IPS-18a (cell line): Measurements from ENCODE around the gene GSN.

Source experiments
- H3K27ac ChIP-seq: one replicate; pipeline ENCODE4 v1.5.1; 2013; ENCODE audit warnings: low read length
- H3K27me3 ChIP-seq: one replicate; pipeline ENCODE4 v1.6.1; 2013; ENCODE audit warnings: mild to moderate bottlenecking, low read length; ENCODE audit not compliant: control insufficient read depth, insufficient read depth
- H3K36me3 ChIP-seq: one replicate; pipeline ENCODE4 v1.6.1; 2013; ENCODE audit warnings: low read depth, low read length; ENCODE audit not compliant: control insufficient read depth
- H3K4me1 ChIP-seq: one replicate; pipeline ENCODE4 v1.6.1; 2013; ENCODE audit warnings: low read depth, low read length; ENCODE audit not compliant: control insufficient read depth
- H3K4me3 ChIP-seq: one replicate; pipeline ENCODE4 v1.5.1; 2013; ENCODE audit warnings: low read length
- H3K9ac ChIP-seq: one replicate; pipeline ENCODE4 v1.6.1; 2013; ENCODE audit warnings: mild to moderate bottlenecking, low read length, moderate library complexity
- H3K9me3 ChIP-seq: one replicate; pipeline ENCODE4 v1.6.1; 2013; ENCODE audit warnings: low read depth, low read length; ENCODE audit not compliant: control insufficient read depth

Gene GSN

DNA sequence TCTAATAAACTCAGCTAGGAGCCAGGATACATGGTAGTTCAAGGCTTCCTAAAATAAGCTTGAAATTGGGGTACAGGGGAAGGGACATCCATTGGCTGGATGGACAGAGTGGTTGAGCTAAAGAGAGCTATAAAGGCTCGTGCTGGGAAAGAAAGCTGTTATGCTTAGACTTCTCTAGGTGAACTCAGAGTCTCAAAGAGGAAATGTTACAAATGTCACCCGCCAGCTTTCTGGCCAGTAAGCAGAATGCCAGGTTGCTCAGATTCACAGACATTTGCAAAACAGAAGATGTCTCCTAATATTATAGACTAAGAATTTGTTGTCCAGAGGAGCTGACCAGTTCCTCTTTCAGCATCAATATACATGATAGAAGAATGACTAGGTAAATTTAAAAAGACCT lies 71.5 kb downstream of the GSN start:
- H3K9ac ChIP-seq = no peak overlapping the region
- H3K4me1 ChIP-seq = no peaks in the 10 kb centered on the region
- no peaks in the 10 kb centered on the region for H3K36me3 ChIP-seq
- no peak overlapping the region for H3K4me3 ChIP-seq
- no peak overlapping the region for H3K27ac ChIP-seq
- H3K9me3 ChIP-seq = no peaks in the 10 kb centered on the region
- H3K27me3 ChIP-seq = no peaks in the 10 kb centered on the region

DNA sequence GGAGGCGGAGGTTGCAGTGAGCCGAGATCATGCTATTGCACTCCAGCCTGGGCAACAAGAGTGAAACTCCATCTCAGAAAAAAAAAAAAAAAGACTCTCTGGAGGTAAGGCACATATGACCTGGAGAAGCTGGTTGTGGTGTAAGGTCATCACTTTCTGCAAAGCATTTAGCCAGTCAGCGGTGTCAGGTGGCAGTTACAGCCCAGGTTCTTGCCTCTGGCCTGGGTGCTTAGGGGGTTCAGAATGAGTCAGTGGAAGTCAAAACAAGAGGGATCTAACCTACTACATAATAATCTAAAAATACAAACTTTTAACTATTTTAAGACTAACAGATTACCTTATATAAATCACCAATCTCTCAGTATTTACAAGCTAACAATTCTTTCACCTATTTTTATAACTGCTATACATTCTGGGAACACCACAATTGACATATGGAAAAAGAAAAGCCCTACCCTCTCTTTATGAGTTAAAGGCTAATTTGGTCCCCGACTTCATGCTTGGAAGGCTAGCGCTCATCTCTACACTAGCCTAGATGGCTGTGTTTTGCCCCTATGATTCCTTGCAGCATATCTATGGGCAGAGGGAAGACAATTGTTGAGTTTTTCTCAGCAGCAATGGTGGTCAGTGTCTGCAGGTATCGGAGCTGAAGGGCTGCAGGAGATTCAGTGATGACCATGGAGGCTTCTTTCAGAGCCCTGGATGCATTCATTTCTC lies 72.9 kb downstream of the GSN start:
- Histone ChIP-seq H3K9me3 (no peaks in the 10 kb centered on the region), H3K36me3 (no peaks in the 10 kb centered on the region), H3K27ac (no peak overlapping the region), H3K4me1 (no peaks in the 10 kb centered on the region), H3K27me3 (no peaks in the 10 kb centered on the region), H3K4me3 (no peak overlapping the region), H3K9ac (no peak overlapping the region)

DNA sequence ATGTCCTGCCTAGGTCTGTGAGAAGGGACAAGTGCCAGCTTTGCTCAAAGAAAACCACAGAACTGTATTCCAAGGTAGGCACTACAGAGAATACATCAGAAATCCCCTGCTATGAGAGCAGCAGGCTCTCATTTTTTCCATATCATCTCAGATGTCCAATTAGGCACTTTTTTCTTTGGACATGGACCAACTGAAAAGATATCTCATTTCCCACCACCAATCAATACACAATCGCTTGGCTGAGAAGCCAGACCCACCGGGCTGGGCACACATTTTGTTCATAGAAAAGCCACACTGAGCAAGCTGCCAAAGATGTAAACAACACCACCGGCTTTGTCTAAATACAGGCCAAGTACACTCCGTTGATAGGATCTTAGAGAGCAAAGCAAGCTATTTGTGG lies 76.2 kb downstream of the GSN start:
- Histone ChIP-seq H3K4me1 (no peaks in the 10 kb centered on the region), H3K9me3 (no peaks in the 10 kb centered on the region), H3K27ac (no peak overlapping the region), H3K36me3 (peaks cover 3% of the 10 kb centered on the region), H3K9ac (no peak overlapping the region), H3K27me3 (no peaks in the 10 kb centered on the region), H3K4me3 (no peak overlapping the region)

DNA sequence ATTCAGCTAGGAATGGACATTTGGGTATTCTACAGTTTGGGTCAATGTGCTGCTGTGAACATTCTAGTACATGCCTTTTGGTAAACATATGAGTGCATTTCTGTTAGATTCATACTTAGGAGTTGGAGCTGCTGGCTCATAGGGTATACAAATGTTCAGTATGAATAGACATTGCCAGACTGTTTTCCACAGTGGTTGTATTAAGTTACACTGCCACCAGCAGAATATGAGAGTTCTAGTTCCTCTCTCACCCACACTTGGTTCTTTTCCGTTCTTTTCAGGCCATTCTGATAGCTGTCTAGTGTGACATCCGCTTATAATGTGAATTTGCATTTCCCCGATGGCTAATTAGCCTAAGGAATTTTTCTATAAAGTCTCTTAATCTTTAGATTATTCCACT lies 77.1 kb downstream of the GSN start:
- H3K4me1 ChIP-seq = no peaks in the 10 kb centered on the region
- no peak overlapping the region for H3K27ac ChIP-seq
- no peak overlapping the region for H3K9ac ChIP-seq
- H3K4me3 ChIP-seq = no peak overlapping the region
- H3K27me3 ChIP-seq = no peaks in the 10 kb centered on the region
- peaks cover 3% of the 10 kb centered on the region for H3K36me3 ChIP-seq
- H3K9me3 ChIP-seq = no peaks in the 10 kb centered on the region

DNA sequence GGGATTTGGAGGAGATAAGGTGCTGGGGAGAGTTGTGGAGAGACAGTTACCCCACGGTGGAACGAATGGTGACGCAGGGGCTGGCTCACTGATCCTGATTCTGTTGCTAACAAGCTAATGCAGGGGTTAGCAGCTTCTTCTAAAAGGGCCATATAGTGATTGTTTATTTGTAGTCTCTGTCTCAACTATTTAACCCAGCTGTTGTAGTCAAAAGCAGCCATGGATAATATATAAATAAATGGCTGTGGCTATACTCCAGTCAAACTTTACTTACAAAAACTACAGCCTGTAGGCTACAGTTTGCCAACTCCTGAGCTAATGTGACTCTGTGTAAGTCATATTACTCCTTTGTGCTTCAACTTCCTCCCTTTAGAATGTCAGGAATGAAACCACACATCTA lies 80.3 kb downstream of the GSN start:
- H3K36me3 ChIP-seq = peaks cover 5% of the 10 kb centered on the region

DNA sequence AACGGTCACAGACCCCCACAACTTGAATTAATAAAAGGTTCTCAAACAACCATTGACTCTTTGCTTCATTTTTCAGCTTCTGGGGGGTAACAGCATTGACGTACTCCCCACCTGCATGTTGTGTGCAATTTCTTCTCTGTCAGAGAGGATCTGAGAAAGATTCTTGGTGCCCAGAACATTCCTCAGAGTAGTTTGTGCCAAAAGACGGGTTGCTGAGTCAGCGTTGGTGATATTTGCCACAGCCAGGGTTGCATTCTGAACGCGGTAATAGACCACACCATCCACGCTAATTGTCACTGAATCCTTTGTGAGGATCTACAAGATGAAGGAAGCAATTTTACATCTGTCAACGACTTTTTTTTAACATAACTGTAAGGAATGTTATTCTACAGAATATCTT lies 81.0 kb downstream of the GSN start:
- peaks cover 5% of the 10 kb centered on the region for H3K4me1 ChIP-seq
- no peaks in the 10 kb centered on the region for H3K27me3 ChIP-seq
- peaks cover 8% of the 10 kb centered on the region for H3K36me3 ChIP-seq
- H3K4me3 ChIP-seq = no peak overlapping the region
- no peak overlapping the region for H3K27ac ChIP-seq
- no peaks in the 10 kb centered on the region for H3K9me3 ChIP-seq
- no peak overlapping the region for H3K9ac ChIP-seq

More for the DNA sequence above, 80.3 kb downstream of the GSN start:
- no peak overlapping the region for H3K4me3 ChIP-seq
- no peaks in the 10 kb centered on the region for H3K27me3 ChIP-seq
- no peaks in the 10 kb centered on the region for H3K9me3 ChIP-seq
- no peak overlapping the region for H3K27ac ChIP-seq
- H3K4me1 ChIP-seq = no peaks in the 10 kb centered on the region
- no peak overlapping the region for H3K9ac ChIP-seq

DNA sequence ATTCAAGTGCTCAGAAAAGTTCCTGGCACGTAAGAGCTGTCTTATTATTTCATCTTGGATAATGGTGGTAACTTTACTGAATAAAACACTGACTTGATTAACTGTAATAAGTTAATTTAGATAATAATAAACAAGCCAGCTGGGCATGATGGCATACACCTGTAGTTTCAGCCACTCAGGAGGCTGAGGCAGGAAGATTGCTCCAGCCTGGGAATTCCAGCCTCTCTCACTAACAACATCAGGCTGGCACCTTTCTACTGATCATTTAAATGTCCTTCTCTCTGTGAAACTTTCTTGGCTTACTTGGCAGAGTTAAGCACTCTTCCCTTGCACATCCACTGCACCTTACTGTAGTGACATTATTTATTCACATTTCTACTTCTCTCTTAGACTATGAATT lies 82.1 kb downstream of the GSN start:
- peaks cover 9% of the 10 kb centered on the region for H3K36me3 ChIP-seq
- no peak overlapping the region for H3K27ac ChIP-seq

DNA sequence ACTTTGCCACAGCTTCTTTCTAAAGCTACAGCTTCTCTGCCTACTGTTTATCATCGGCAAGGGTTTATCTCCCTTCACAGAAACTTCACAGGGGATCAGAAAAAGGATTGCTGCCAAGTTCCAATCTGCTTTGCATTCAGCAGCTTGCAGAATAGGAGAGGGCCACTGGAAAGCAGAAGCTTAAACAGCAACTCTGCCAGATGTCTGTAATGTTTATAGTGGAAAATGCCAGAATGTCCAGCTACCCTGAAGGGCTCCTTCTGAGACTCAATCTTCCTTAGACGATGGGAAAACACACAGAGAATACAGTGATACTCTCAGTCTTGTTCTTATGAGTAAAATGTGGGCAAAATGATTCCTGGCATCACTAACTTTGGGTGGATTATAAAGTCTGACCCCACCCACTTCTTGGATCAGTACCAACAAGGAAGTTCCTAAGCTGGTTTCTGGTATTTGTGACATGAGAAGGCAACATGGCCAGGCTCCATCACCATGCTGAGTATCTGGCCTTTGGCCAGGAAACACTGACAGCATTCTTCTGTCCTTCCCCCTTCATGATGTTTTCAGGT lies 83.1 kb downstream of the GSN start:
- H3K9ac ChIP-seq = no peak overlapping the region
- no peak overlapping the region for H3K27ac ChIP-seq
- no peak overlapping the region for H3K4me3 ChIP-seq
- peaks cover 9% of the 10 kb centered on the region for H3K36me3 ChIP-seq
- H3K4me1 ChIP-seq = peaks cover 7% of the 10 kb centered on the region
- H3K27me3 ChIP-seq = no peaks in the 10 kb centered on the region
- no peaks in the 10 kb centered on the region for H3K9me3 ChIP-seq

More for the DNA sequence above, 82.1 kb downstream of the GSN start:
- Histone ChIP-seq H3K27me3 (no peaks in the 10 kb centered on the region), H3K4me1 (peaks cover 7% of the 10 kb centered on the region), H3K9ac (no peak overlapping the region), H3K4me3 (no peak overlapping the region), H3K9me3 (no peaks in the 10 kb centered on the region)

DNA sequence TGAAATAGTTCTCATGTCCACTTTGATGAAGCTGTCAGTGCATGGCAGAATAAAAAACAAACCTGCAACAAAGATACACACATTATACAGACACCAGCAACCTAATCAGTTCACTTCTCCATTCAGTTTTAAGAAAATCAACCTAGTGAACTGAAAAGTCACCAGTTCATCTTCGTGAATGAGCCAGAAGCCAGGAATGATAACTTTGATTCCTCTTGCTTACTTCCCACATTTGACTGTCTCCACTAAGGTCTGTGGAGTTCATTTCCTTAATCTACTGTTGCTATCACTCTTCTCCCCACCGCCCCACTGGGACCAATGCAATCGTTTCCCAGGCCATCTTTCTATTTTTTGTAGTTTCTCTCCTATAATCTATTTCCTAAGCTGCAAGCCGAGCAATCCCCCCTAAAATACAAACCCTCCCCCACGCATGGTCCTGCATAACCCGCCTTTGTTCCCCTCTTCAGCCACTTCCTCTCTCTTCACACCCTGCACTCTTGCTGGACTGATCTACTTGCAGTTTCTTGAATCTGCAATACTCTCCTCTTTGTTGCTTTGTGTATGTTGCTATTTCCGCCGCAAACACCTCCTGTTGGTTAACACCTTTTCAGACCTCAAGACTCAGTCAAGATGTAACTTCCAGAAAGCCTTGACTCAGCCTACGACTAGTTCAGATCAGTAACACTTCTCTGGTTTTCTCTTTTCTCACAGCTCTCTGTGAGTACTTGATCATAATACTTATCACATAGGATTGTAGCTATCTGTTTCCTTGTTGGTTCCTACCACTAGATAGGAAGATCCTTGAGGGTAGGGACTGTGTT lies 85.5 kb downstream of the GSN start:
- Histone ChIP-seq H3K27me3 (no peaks in the 10 kb centered on the region), H3K4me3 (no peak overlapping the region), H3K36me3 (peaks cover 6% of the 10 kb centered on the region), H3K9ac (no peak overlapping the region), H3K9me3 (no peaks in the 10 kb centered on the region), H3K4me1 (peaks cover 7% of the 10 kb centered on the region), H3K27ac (no peak overlapping the region)

DNA sequence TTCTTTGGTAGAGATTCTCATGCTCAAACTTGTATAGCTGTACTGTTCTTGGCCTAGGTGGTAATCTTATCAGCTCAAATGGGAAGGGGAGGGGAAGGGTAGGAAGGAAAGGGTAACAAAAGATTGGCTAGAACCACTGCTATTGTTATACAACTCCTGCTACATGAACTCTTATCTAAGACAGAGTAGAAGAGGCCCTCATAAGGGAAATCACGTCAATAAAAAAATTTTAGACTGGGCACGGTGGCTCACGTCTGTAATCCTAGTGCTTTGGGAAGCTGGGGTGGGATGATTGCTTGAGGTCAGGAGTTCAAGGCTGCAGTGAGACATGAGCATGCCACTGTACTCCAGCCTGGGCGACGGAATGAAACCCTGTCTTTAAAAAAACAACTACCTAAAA lies 86.2 kb downstream of the GSN start:
- peaks cover 6% of the 10 kb centered on the region for H3K36me3 ChIP-seq
- no peak overlapping the region for H3K9ac ChIP-seq
- H3K4me3 ChIP-seq = no peak overlapping the region
- H3K4me1 ChIP-seq = peaks cover 7% of the 10 kb centered on the region
- H3K27ac ChIP-seq = no peak overlapping the region
- H3K9me3 ChIP-seq = no peaks in the 10 kb centered on the region
- no peaks in the 10 kb centered on the region for H3K27me3 ChIP-seq

DNA sequence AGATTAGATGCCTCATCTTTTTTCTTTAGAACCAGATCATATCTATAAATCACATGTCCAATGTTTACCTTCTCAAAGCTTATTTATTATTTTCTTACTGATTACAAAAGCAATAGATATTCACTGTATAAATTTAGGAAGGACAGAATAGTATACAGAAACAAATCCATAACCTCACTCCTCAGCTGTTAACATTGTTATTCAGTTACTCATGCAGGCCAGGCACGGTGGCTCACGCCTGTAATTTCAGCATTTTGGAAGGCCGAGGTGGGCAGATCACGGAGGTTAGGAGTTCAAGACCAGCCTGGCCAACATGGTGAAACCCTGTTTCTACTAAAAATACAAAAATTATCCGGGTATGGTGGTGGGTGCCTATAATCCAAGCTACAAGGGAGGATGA lies 86.8 kb downstream of the GSN start:
- Histone ChIP-seq H3K36me3 (peaks cover 6% of the 10 kb centered on the region), H3K4me1 (peaks cover 7% of the 10 kb centered on the region), H3K9me3 (no peaks in the 10 kb centered on the region), H3K27ac (no peak overlapping the region), H3K4me3 (no peak overlapping the region), H3K27me3 (no peaks in the 10 kb centered on the region), H3K9ac (no peak overlapping the region)
